Kidney (tissue), 14 donors: ENCODE results near the gene ATXN8OS. TPM values are rescaled to one million over a fixed set of nuclear protein-coding genes. Genes with fewer than 3 reads are reported as not detected.

Experiments used
- DNase-seq, 5 donors: peaks; one replicate each; pipeline ENCODE4 v3.0.0-alpha.2; 2013 to 2020
- FAIRE-seq: peaks from 2 replicates; lab custom pipeline; 2012; peaks lifted over from hg19 to GRCh38; lab: Jason Lieb, UNC
- H3K27ac ChIP-seq, 2 donors: one replicate each; pipeline ENCODE4 v1.7.0; 2013; ENCODE audit warnings: low read depth in 2 of 2, low read length in 2 of 2, inconsistent platforms in 1 of 2
- H3K27me3 ChIP-seq: one replicate; pipeline ENCODE4 v1.7.1; 2013; ENCODE audit warnings: low read length, inconsistent platforms; ENCODE audit not compliant: control insufficient read depth, insufficient read depth
- H3K36me3 ChIP-seq, 3 donors: one replicate each; pipeline versions ENCODE4 v1.7.0 to v1.7.1; 2013; ENCODE audit warnings: low read length in 3 of 3, control low read depth in 1 of 3, inconsistent platforms in 1 of 3; ENCODE audit not compliant: insufficient read depth in 3 of 3, control insufficient read depth in 2 of 3
- H3K4me1 ChIP-seq, 3 donors: one replicate each; pipeline versions ENCODE4 v1.7.0 to v1.7.1; 2013; ENCODE audit warnings: low read length in 3 of 3, inconsistent platforms in 1 of 3, low read depth in 1 of 3; ENCODE audit not compliant: control insufficient read depth in 2 of 3, insufficient read depth in 2 of 3
- H3K4me3 ChIP-seq, 3 donors: one replicate each; pipeline versions ENCODE4 v1.7.0 to v1.8.1; 2013; ENCODE audit warnings: low read length in 3 of 3, control low read depth in 1 of 3, inconsistent platforms in 1 of 3
- H3K9ac ChIP-seq, 3 donors: one replicate each; pipeline versions ENCODE4 v1.7.0 to v1.7.1; 2013; ENCODE audit warnings: low read length in 3 of 3, control low read depth in 1 of 3, inconsistent platforms in 1 of 3
- H3K9me3 ChIP-seq, 3 donors: one replicate each; pipeline versions ENCODE4 v1.7.0 to v1.7.1; 2013; ENCODE audit warnings: low read length in 3 of 3, control low read depth in 1 of 3, inconsistent platforms in 1 of 3; ENCODE audit not compliant: control insufficient read depth in 2 of 3, insufficient read depth in 1 of 3
- CTCF ChIP-seq: IDR thresholded peaks from 3 replicates; pipeline ENCODE4 v1.5.1; 2012; ENCODE audit warnings: mild to moderate bottlenecking, moderate library complexity, borderline replicate concordance; ENCODE audit not compliant: insufficient read depth; ENCODE audit errors: extremely low read depth
- intact Hi-C: fragments of 100-400 bp; cut with DNase I; formaldehyde crosslinking; loops from one replicate; pipeline ENCODE4 v1.11.1; 2022
- polyA plus RNA-seq: library from polyadenylated mRNA; stranded (reverse); fragments of 350-450 nt; fragmentation: Illumina TruSeq; extraction: RNeasy Lipid Tissue Mini Kit (QIAGEN cat#74804); gene quantifications from one replicate; pipeline ENCODE4 v1.2.3, GENCODE V29; 2014; ENCODE audit warnings: low read depth, low replicate concordance; ENCODE audit not compliant: insufficient read depth
- total RNA-seq: library from RNA; stranded (reverse); fragmentation: NEBNext Ultra II Directional; extraction: Animal tissue kit (Norgen Biotek cat#: 25700); gene quantifications from one replicate; pipeline ENCODE4 v1.2.1, GENCODE V29; 2021
- donor health status: control.
- donor health status: control.
- donor health status: control.
- donor health status: control.
- donor health status: control.
- donor health status: DM: yes; HTN: yes; CAD: no.
- donor health status: Normal renal cell carcinoma (clear cell type).

Gene ATXN8OS
- total and polyA plus RNA-seq, 2 donors from 2014 or later, result not detected

DNA sequence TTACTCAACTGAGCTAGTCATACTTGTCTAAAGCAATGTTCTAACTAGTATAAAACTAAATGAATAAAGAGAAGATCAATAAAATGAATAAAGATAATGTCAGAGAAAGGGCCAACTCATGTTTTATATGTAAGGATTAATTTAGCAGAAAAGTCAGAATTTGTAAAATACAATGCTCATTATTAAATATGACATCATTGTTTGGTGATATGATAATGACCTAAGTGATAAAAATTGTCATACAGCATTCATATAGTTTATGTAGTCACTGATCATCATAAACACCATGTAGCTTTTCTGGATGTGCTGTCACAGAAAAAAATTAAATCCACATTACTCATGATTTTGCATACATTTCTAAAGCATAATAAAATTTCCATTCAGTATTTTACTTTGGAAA is 3.1 kb upstream of the ATXN8OS start:
- intact Hi-C loops, result no loop called here
- no peak overlapping the region for H3K9ac ChIP-seq
- no peak for FAIRE-seq

DNA sequence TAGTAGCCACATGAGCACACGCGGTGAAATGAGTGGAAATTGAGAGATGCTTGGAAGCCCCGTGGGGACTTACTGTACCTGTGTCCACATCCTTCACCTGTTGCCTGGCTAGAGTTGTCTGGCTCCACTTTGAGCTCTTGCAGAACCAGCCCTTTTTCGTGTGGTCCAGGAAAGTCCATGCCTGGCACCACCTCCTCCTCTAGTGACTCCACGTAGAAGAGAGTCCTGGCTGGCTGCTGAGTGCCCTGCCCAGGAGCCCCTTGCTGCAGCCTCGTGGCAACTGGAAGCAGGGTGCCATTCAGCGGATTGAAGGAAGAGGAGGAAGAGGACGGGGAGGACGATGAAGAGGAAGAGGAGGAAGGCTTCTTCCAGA is 515 bp upstream of the ATXN8OS start:
- TF ChIP-seq CTCF, result no peak
- H3K27ac ChIP-seq, result no peak overlapping the region
- peak overlapping the region in 1 of 3 donors; percentile 12 for H3K4me3 ChIP-seq
- peaks cover 0 to 3% (median 0%) of the 10 kb centered on the region in 3 donors for H3K4me1 ChIP-seq
- no peaks in the 10 kb centered on the region for H3K36me3 ChIP-seq
- FAIRE-seq (no peak), DNase-seq (no peak)
- intact Hi-C loops, result no loop called here
- no peak overlapping the region for H3K9ac ChIP-seq
- peaks cover 4% of the 10 kb centered on the region for H3K27me3 ChIP-seq
- no peaks in the 10 kb centered on the region for H3K9me3 ChIP-seq

More for the DNA sequence above, 3.1 kb upstream of the ATXN8OS start:
- Histone ChIP-seq H3K36me3 (no peaks in the 10 kb centered on the region), H3K4me1 (peaks cover 0 to 3% (median 0%) of the 10 kb centered on the region in 3 donors), H3K27ac (no peak overlapping the region), H3K27me3 (peaks cover 4% of the 10 kb centered on the region), H3K9me3 (no peaks in the 10 kb centered on the region), H3K4me3 (no peak overlapping the region)
- no peak for TF ChIP-seq CTCF
- DNase-seq, result no peak

GRCh38 chr13:70108356-70109105 is 905 bp downstream of the ATXN8OS start, which contains the start of gene KLHL1:
TSS of gene KLHL1 (minus strand) at chr13:70108452. CDS start at chr13:70107699, 753 bp downstream.
- no peak within 1 kb of the TSS for H3K27ac ChIP-seq
- H3K9ac ChIP-seq, result no peak within 1 kb of the TSS
- H3K9me3 ChIP-seq, result no peaks in the 10 kb centered on the region
- H3K4me1 ChIP-seq, result peaks cover 0 to 3% (median 0%) of the 10 kb centered on the region in 3 donors
- intact Hi-C loops, result no loop called here
- H3K4me3 ChIP-seq, result peak within 1 kb of the TSS in 1 of 3 donors; percentile 19
- H3K27me3 ChIP-seq, result peaks cover 4% of the 10 kb centered on the region
- no peak for TF ChIP-seq CTCF
- H3K36me3 ChIP-seq, result no peaks in the 10 kb centered on the region
- peak in 4 of 5 donors; percentile 56 to 77 (median 66) for DNase-seq
- no peak for FAIRE-seq
